Panc1 (cell line): ENCODE measurements around the gene CACNA2D3.

ENCODE experiments used
- CTCF ChIP-seq: fragments of 450-650 bp; IDR thresholded peaks from 2 replicates; pipeline ENCODE4 v1.5.1; 2017; ENCODE audit warnings: mild to moderate bottlenecking
- REST ChIP-seq, 2 experiments: IDR thresholded peaks; 2 replicates each; pipeline ENCODE4 v1.6.1; 2011 to 2012; ENCODE audit warnings: low read depth in 2 of 2, control low read depth in 1 of 2, low read length in 1 of 2, mild to moderate bottlenecking in 1 of 2, moderate library complexity in 1 of 2; ENCODE audit not compliant: insufficient read depth in 1 of 2
- SIN3A ChIP-seq: IDR thresholded peaks from 2 replicates; pipeline ENCODE4 v1.6.1; 2012; ENCODE audit warnings: low read depth, mild to moderate bottlenecking, low read length, moderate library complexity, borderline replicate concordance; ENCODE audit not compliant: insufficient read depth
- TCF7L2 ChIP-seq: IDR thresholded peaks from 2 replicates; pipeline ENCODE4 v1.6.1; 2011; ENCODE audit warnings: mild to moderate bottlenecking, low read depth, low read length, inconsistent platforms

GRCh38 chr3:54917862-54918261 is 795.5 kb downstream of the CACNA2D3 start:
- TF ChIP-seq CTCF (no peak), REST (IDR thresholded peaks at IDR 0.05; ENCODE audit: insufficient read depth in 1 of 2, low read depth in 2 of 2, low read length in 1 of 2) (no peak), SIN3A (no peak), TCF7L2 (no peak)
